HG02870 (cell line): Measurements from ENCODE around the gene MRPL28.
A peak's percentile ranks its signal among the peaks of the same experiment; 100 is the strongest.
"Not testable (repeated sequence)": the region's sequence is repeated elsewhere in the genome, so short reads cannot be mapped to it uniquely, and the experiment has no call there.

Experiments used
- ATAC-seq: cut with Tn5 transposase; IDR thresholded peaks from one replicate; pipeline ENCODE4 v1.9.1; 2021; ENCODE audit warnings: mild to moderate bottlenecking, moderate library complexity; ENCODE audit not compliant: unreplicated experiment

Gene MRPL28

DNA sequence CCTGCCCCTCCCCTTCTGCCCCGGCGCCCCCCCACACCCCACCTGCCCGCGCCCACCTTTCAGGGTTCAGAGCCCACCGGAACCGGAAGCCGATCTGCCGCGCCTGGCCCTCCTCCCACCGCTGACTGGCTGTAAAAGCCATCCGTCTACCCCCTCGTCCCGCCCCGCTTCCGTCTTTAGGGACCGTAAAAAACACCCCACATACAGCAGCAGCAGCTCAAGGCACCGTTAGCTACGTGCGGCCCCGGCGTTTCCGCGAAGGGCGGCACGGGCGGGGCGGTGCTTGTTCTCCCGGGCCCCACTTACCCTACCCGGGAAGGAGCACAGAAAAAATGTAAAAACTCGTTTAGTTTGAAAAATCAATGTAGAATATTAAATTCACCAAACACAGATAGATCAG is at the start of gene MRPL28:
Gene MRPL28 (minus strand): TSS at position 96 of the 400 bp plus-strand sequence. CDS start 320 bp downstream, outside the sequence.
- ATAC-seq, result peak; percentile 79

DNA sequence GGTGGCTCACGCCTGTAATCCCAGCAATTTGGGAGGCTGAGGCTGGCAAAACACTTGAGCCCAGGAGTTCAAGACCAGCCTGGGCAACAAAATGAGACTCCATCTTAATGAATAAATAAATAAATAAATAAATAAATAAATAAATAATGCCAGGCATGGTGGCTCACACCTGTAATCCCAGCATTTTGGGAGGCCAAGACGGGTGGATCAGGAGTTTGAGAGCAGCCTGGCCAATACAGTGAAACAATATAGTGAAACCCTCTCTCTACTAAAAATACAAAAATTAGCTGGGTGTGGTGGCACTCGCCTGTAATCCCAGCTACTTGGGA is 44.8 kb upstream of the MRPL28 start:
- ATAC-seq, result not testable (repeated sequence)

DNA sequence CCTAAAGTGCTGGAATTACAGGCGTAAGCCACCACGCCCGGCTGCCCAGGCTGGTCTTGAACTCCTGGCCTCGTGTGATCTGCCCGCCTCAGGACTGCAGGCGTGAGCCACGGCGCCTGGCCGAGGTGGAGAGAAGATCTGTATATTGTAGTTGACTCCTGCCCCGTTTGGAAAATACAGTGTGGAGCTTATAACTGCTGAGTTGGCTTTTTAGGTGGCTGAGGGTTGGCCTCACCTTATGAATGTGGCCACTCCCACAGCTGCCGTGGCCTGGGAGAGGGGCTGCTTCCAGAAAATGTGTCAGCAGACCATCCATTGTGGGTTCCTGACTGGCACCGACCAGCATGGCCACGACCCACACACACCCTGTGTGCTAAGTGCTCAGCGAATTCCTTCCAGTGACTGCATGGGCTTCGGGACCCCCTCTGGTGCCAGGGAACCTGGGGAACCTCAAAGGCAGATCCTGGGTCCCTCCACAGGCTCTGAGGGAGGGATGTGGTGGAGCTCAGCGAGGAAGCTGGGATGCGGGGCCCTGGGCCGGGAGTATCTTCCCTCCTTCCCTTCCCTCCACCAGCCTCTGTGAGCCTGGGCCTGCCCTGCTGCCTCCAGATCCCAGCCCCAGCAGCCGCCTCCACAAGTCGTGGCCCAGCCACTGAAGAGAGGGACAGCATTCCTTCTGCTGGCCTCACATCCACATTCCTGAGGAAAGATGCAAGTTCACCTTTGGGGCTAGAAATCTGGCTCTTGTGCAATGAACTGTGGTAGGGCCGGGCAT is 44.2 kb upstream of the MRPL28 start:
- no peak for ATAC-seq

DNA sequence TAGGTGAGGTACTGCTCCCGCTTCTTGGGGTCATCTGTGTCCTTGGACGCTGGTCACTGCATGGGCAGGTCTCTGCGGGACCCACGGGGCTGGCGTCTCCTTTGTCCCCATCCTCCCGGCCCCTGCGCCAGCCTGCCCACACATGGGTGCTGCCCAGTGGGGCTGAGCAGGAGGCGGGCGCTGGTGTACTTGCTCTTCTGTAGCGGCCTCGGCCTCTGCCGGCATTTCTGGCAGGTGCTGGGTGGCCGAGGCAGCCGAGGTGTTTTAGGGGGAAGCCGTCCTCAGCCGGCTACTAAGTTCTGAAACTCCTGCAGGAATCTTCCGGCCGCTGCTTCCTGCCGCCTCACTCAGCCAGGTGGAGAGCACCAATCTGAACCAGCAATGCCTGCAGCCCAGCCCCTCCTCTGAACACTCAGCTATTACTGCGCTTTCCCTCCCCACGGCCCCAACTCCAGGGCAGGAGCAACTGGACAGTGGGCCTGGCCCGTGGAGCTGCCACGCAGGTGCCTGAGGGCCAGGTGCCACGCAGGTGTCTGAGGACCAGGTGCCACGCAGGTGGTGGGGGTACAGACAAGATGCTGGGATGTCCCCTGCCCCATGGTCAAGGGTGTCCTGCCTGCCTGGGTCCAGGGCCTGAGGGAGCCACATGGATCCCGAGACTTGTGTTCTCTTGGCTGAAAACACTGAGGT is 41.4 kb upstream of the MRPL28 start:
- ATAC-seq, result no peak

DNA sequence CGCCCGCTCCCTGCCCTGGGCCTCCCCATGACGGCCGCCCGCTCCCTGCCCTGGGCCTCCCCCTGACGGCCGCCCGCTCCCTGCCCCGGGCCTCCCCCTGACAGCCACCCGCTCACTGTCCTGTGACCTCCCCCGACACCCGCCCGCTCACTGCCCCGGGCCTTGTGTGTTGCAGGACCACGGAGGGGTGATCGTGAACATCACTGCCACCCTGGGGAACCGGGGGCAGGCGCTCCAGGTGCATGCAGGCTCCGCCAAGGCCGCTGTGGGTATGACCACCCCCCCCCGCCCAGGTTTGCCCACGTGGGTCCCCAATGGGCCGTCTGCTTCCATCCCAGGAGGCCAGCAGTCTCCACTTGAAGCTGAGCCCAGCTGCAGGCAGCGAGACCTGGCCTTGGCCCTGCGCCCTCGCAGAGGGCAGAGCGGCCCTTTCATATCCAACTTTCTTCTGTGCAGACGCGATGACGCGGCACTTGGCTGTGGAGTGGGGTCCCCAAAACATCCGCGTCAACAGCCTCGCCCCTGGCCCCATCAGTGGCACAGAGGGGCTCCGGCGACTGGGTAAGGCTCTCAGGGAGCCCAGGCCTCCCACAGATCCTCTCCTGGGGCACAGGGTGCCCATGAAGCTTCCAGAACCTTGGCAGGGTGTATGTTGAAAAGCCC is 40.3 kb upstream of the MRPL28 start:
- no peak for ATAC-seq

DNA sequence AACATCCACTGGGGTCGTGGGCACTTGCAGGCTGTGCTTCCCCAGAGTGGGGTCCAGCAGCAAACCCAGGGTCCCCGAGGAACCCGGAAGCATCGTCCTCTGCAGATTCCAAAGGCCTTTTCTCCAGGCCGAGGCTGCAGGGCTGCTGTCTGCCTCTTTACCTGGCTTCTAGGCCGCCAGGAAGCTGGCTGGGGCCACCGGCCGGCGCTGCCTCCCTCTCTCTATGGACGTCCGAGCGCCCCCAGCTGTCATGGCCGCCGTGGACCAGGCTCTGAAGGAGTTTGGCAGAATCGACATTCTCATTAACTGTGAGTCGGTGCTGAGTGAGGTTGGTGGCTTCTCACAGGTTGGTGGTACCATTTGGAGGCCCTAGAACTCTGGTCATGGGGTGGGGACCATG is 36.9 kb upstream of the MRPL28 start:
- ATAC-seq, result no peak

DNA sequence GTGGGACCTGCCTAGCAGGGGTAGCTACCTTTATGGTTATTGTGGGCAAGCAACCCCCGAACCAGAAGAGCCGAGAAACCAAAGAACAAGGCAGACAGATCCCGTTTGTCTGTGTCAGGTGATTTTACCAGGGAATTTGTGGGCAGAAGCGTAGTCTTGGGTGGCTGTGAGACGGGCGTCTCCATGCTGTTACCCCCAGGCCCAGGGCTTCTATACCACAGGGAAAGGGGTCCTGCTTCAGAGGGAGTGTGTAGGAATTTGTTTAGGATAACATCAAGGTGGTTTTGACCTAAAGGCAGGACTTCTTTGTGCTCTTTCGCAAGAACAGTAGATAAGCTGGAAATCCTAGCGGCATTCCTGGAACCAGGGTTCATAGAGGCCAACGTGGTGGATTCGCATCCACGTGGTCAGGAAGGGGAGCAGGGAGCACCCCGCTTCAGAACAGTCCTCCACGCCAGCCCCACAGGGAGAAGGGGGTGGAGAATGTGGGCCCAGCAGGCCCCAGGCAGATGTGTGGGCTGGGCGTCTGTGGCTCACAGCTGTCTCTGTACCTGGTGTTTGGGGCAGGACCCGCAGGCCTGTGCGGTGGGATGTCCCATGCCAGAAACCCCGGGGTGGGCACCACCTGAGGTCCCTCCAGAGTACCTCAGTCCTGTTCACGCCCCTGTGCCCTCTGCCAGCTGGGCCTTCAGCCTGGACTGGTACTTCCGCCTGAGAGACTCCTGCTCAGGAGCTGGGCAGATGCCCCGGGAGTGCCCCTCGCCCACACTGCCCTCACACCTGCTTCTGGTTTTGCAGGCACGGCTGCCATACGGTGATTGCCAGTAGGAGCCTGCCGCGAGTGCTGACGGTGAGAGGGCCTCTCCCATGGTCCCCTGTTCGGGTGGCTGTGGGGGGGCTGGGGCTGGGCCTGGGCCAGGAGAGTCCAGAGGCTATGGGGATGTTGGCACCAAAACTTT is 35.5 kb upstream of the MRPL28 start:
- ATAC-seq, result no peak

DNA sequence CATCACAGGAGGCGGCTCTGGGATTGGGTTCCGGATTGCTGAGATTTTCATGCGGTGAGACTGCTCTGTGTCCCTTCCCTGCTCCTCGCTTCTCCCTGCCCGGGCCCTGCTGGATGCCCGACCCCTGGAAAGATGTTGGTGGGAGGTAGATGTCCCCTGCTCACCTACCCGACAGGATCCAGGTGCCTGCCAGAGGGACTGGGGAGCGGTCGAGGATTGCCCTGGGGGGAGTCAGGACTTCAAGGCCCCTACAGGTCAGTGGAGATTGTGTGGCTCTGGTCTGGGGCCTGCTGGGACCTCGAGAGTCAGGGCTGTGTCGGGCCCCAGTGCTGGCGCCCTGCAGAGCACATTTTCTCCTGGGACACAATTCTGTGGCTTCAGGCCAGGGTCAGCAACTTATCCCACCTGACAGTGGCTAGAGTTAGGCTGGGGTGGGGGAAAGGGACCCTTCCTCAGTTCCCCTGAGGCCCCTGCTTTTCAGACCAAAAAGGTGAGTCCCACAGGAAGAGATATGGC is 34.7 kb upstream of the MRPL28 start:
- no peak for ATAC-seq

DNA sequence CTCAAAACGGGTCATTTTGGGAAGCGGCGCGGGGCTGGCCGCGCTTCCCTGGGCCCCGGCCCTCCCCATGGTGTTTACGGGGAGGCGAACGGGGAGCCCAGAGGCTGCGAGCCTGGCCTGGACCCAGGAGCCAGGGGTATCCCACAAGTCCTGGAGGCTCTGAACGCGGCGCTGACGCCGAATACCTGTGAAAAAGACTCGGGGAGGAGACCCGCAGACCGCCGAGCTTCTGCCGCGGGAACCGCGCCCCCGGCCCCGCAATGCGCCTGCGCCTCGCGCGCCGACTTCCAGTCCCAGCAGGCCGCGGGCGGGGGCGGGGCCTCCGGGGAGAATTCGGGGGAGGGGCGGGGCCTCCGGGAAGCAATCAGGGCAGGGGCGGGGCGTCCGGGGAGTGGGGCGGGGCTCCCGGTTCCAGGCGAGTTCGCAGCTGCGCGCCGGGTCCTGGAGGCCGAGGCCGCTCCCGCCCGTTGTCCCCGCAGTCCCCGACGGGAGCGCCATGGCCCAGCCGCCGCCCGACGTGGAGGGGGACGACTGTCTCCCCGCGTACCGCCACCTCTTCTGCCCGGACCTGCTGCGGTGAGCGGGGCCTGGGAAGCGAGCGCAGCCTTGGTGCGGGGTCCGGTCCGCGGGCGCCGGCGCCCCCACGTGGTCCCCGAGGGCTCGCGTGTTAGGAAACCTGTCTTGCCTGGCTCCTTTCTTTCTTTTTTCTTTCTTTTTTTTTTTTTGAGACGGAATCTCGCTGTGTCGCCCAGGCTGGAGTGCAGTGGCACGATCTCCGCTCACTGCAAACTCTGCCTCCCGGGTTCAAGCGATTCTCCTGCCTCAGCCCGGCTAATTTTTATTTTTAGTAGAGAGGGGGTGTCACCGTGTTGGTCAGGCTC is 31.4 kb upstream of the MRPL28 start, which contains the start of gene DECR2:
Gene DECR2 (plus strand): TSS at position 418 of the 881 bp plus-strand sequence. CDS start 79 bp downstream, at position 497.
- peak; percentile 40 for ATAC-seq

DNA sequence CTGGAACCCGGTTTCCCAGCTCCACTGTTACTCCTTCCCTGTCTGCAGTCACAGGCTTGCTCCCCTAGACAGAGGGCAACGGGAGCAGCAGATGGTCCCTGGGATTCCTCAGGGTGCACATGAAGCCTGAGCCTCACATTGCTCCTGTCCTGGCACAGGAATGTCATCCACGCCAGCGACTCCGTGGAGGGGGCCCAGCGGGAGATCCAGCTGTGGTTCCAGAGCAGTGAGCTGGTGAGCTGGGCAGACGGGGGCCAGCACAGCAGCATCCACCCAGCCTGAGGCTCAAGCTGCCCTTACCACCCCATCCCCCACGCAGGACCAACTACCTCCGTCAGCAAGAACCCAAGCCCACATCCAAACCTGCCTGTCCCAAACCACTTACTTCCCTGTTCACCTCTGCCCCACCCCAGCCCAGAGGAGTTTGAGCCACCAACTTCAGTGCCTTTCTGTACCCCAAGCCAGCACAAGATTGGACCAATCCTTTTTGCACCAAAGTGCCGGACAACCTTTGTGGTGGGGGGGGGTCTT is 29.8 kb upstream of the MRPL28 start:
- ATAC-seq, result no peak

DNA sequence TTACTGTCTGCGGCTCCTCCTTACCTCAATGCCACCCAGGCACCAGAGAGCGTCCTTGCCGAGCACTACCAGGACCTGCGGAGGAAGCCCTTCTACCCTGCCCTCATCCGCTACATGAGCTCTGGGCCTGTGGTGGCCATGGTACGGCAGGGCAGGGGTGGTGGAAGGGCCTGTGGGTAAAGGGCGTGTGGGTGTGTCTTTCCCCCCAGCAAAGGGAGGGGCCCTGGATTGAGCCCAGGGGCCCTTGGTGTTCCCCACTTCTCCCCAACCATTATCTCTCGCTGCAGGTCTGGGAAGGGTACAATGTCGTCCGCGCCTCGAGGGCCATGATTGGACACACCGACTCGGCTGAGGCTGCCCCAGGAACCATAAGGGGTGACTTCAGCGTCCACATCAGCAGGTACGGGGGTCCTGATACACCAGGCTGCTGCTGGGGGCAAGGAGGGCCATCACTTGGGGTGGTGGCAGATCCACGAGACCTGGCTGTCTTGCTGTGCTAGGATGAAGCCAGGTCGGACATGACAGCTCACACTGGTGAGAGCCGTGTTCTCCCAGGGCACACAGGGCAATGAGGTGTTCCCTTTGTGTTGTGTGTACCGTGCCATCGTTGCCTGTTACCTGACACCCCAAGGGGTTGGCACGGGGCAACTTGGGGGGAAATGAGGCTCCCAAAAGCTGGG is 29.1 kb upstream of the MRPL28 start:
- no peak for ATAC-seq

DNA sequence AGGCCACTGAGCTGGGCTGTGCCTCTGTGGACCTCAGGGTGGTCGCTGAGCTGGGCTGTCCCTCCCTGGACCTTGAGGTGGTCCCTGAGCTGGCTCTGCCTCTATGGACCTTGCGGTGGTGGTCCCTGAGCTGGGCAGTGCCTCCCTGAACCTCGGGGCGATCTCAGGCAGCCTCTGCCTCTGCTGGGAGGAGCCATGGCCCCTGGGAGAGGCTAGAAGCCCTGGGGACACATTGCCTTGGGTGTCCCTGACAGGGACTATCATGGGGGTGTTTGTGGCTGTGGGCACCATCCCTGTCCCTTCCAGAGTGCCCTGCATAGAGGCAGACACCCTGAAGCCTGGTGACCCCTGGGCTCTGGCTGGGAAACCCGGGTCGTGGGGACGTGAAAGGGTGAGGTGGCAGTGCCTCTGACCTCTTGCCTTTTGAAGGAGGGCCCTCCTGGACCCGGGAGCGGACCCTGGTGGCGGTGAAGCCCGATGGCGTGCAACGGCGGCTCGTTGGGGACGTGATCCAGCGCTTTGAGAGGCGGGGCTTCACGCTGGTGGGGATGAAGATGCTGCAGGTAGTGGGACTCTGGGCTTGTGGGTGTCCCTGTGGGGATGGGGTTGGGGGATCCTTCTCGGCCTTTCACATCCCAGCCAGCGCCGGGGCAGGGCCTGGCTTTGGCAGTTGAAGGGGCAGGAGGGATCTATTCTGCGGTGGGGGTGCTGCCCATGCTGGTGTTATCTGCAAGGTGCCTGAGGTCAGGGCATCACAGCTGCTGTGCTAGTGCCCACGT is 28.4 kb upstream of the MRPL28 start:
- ATAC-seq, result no peak

DNA sequence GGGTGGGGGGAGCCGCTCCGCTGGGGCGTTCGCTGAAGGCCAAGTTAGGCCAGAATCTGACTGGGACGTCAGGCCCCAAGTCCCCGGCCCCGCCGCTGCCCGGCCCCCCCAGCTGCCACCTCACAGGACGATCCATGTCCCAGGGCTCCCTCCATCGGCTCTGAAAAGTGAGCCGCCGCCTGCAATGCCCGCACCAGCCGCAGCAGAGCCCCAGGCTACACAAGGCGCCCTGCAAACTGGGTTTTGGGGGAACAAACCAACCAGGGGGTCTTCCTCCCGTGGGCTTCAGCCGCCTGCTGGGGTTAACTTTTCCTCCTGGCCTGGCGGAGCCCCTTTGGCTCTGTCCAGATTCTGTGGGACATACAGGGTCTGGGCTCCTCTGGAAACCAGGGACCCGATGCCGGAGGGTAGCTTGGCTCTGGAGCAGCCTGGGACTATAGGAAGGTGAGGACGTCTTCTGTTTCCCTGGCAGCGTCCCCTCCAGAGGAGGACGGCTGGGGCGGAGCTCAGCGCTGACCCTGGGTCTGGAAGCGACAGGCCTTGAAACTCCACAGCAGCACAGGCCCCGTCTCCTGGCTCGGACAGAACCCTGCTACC is 27.5 kb upstream of the MRPL28 start:
- ATAC-seq, result no peak

DNA sequence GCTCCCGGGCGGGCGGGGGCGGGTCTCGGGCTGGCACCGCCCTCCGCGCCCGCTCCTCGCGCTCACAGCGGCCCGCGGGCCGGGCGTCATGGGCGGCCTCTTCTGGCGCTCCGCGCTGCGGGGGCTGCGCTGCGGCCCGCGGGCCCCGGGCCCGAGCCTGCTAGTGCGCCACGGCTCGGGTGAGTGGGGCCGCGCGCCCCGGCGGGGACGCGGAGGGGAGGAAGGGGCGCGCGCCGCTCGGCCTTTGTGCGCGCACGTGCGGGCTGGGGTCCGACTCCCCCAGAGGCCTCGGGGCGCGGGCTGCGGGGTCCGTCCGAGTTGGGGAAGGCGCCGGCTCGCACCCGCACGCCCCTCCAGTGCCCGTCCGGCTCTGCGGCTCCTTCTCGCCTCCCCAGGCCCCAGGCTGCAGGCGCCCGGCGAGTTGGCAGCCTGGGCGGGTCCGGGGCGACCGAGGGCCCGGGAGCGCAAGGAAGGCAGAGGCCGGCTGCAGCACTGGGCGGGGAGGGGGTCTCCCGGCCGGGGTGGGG is 26.9 kb upstream of the MRPL28 start, which contains the start of gene NME4:
Gene NME4 (plus strand): TSS at position 65 of the 527 bp plus-strand sequence. CDS start 24 bp downstream, at position 89.
- ATAC-seq, result no peak

DNA sequence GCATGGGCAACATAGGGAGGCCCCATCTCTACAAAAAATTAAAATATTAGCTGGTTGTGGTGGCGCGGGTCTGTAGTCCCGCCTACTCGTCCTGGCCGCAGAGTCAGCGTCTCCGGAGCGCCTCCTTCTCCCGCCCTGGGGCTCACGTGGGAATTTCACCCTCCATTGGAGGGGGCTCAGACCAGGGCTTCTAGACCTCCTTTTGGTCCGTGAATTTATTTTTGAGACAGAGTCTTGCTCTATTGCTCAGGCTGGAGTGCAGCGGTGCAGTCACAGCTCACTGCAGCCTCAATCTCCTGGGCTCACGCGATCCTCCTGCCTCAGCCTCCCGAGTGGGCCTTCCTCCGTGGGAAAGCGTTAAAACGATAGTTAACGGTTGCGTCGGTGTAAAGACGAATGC is 26.3 kb upstream of the MRPL28 start:
- no peak for ATAC-seq

DNA sequence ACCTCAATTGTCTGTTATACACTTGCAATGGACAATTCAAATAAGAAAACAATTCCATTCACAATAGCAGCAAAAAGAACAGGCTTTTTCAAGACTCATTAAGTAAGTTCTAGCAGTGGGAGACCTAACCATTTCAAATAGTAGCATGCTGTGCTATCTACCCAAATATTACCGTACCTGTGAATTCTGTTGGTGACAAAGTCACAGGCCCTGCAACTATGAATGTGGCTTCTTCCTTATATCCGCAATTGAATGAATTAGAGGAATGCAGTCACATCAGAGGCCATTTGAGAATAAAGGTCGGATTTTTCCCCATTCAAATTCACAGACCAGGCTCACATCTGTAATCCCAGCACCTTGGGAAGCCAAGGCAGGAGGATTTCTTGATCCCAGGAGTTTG is 25.9 kb upstream of the MRPL28 start:
- no peak for ATAC-seq

DNA sequence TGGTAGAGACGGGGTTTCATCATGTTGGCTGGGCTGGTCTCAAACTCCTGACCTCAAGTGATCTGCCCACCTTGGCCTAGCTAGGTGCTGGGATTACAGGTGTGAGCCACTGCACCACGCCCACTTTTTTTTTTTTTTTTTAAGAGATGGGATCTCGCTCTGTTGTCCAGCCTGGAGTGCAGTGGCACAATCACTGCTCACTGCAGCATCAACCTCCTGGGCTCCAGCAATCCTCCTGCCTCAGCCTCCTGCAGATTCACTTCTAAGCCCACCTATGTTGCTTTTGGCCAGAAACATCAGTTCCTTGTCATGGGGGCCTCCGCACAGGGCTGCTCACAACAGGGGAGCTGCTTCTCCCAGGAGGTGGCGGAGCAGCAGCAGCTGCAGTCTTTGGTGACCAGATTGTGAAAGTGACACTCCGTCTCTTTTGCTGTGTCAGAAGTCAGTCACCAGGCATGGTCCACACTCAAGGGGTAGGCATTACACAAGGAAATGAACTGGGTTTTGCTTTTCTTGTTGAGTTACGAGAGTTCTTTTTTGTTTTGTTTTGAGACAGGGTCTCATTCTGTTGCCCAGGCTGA is 22.2 kb upstream of the MRPL28 start:
- ATAC-seq, result no peak
